ENCODE results near the gene BTBD7.
"Not testable (repeated sequence)": the region's sequence is repeated elsewhere in the genome, so short reads cannot be mapped to it uniquely, and the experiment has no call there.

Gene BTBD7, protein sequence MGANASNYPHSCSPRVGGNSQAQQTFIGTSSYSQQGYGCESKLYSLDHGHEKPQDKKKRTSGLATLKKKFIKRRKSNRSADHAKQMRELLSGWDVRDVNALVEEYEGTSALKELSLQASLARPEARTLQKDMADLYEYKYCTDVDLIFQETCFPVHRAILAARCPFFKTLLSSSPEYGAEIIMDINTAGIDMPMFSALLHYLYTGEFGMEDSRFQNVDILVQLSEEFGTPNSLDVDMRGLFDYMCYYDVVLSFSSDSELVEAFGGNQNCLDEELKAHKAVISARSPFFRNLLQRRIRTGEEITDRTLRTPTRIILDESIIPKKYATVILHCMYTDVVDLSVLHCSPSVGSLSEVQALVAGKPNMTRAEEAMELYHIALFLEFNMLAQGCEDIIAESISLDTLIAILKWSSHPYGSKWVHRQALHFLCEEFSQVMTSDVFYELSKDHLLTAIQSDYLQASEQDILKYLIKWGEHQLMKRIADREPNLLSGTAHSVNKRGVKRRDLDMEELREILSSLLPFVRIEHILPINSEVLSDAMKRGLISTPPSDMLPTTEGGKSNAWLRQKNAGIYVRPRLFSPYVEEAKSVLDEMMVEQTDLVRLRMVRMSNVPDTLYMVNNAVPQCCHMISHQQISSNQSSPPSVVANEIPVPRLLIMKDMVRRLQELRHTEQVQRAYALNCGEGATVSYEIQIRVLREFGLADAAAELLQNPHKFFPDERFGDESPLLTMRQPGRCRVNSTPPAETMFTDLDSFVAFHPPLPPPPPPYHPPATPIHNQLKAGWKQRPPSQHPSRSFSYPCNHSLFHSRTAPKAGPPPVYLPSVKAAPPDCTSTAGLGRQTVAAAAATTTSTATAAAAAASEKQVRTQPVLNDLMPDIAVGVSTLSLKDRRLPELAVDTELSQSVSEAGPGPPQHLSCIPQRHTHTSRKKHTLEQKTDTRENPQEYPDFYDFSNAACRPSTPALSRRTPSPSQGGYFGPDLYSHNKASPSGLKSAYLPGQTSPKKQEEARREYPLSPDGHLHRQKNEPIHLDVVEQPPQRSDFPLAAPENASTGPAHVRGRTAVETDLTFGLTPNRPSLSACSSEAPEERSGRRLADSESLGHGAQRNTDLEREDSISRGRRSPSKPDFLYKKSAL
- 16.8 to 63.9 (median 33.7) reads per million in 9 experiments for total RNA-seq

DNA sequence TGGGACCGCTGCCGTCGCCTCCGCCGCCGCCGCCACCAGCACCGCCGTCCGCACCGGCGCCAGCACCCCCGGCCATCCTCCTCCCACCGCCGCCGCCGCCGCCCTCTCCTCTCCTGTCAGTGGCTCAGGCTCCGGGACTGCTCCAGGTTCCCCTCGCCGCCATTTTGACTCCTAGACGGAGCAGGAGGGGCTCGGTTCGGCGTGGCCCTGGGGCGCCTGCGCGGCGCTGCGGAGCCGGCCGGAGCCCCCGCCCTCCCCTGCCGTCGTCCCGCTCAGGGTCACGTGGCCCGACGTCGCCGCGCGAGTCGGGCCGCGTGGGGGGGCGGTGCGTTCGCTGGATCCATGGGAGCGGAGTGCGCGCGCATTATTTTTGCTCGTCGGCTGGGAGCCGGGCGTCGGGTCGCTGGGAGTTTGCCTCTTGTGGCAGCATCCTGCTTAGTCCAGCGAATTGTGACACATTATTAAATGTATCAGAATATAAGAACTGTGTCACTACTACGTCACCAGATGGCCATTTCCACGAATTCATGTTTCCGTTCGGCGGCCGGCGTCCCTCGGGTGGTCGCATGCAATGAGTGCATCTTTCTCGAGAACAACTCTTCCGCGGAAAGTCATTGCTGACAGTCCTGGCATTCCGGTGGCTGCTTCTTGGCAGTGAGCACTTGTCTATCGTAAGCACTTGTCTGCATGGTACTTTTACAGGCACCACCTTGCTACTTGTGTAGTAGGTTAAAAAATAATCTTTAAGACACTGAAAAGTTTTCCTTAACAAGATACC, at the start of gene BTBD7:
Gene BTBD7, minus strand, starts transcription at position 184 of the 778 bp plus-strand sequence. CDS start 36,985 bp downstream, outside the sequence.
- Mint-ChIP-seq H3K9me3 (no peaks in the 10 kb centered on the region), H3K27ac (peak within 1 kb of the TSS; percentile 96), H3K27me3 (no peaks in the 10 kb centered on the region), H3K36me3 (ENCODE audit: insufficient read depth) (peaks cover 13% of the 10 kb centered on the region), H3K4me1 (ENCODE audit: low read depth in 2 of 2) (peaks cover 21 to 42% of the 10 kb centered on the region in 2 donors), H3K4me3 (peak within 1 kb of the TSS; percentile 85 to 88)
- ATAC-seq (replicated peaks) (peak; percentile 94), DNase-seq (peak; percentile 89 to 90 (median 90))

GRCh38 chr14:93381644-93382043, 48.8 kb upstream of the BTBD7 start:
- ATAC-seq (replicated peaks), result no peak
- no peak overlapping the region for H3K27ac Mint-ChIP-seq
- no peak overlapping the region for H3K4me3 Mint-ChIP-seq

GRCh38 chr14:93379831-93380230, 47.0 kb upstream of the BTBD7 start:
- H3K9me3 Mint-ChIP-seq, result no peaks in the 10 kb centered on the region
- no peak for DNase-seq
- ATAC-seq (replicated peaks), result no peak

More at GRCh38 chr14:93381644-93382043, 48.8 kb upstream of the BTBD7 start:
- DNase-seq, result no peak
- H3K36me3 Mint-ChIP-seq (ENCODE audit: insufficient read depth), result no peaks in the 10 kb centered on the region
- no peaks in the 10 kb centered on the region for H3K4me1 Mint-ChIP-seq (ENCODE audit: low read depth in 2 of 2)
- no peaks in the 10 kb centered on the region for H3K9me3 Mint-ChIP-seq
- H3K27me3 Mint-ChIP-seq, result peaks cover 53 to 61% of the 10 kb centered on the region in 2 donors

DNA sequence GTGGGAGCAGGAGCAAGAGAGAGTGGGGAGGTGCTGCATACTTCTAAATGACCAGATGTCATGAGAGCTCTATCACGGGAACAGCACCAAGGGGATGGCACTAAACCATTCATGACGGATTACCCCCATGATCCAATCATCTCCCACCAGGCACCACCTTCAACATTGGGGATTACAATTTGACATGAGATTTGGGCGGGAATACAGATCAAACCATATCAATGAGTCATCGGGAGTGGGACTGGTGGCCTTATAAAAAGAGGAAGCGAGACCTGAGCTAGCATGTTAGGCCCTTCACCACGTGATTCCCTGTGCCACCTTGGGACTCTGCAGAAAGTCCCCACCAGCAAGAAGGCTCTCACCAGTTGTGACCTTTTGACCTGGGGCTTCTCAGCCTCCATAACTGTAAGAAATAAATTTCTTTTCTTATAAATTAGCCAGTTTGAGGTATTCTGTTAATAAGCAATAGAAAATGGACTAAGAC, 42.9 kb upstream of the BTBD7 start:
- no peaks in the 10 kb centered on the region for H3K36me3 Mint-ChIP-seq (ENCODE audit: insufficient read depth)
- H3K4me1 Mint-ChIP-seq (ENCODE audit: low read depth in 2 of 2), result no peaks in the 10 kb centered on the region
- no peak overlapping the region for H3K27ac Mint-ChIP-seq
- H3K27me3 Mint-ChIP-seq, result peaks cover 43 to 44% of the 10 kb centered on the region in 2 donors
- no peaks in the 10 kb centered on the region for H3K9me3 Mint-ChIP-seq
- no peak overlapping the region for H3K4me3 Mint-ChIP-seq
- ATAC-seq (replicated peaks), result no peak
- DNase-seq, result no peak

More at GRCh38 chr14:93379831-93380230, 47.0 kb upstream of the BTBD7 start:
- no peaks in the 10 kb centered on the region for H3K36me3 Mint-ChIP-seq (ENCODE audit: insufficient read depth)
- H3K27ac Mint-ChIP-seq, result no peak overlapping the region
- no peaks in the 10 kb centered on the region for H3K4me1 Mint-ChIP-seq (ENCODE audit: low read depth in 2 of 2)
- peaks cover 42 to 49% of the 10 kb centered on the region in 2 donors for H3K27me3 Mint-ChIP-seq
- no peak overlapping the region for H3K4me3 Mint-ChIP-seq

- Mint-ChIP-seq H3K27ac (no peak overlapping the region), H3K27me3 (peaks cover 60% of the 10 kb centered on the region in 2 donors), H3K9me3 (no peaks in the 10 kb centered on the region), H3K36me3 (ENCODE audit: insufficient read depth) (no peaks in the 10 kb centered on the region), H3K4me1 (ENCODE audit: low read depth in 2 of 2) (no peaks in the 10 kb centered on the region), H3K4me3 (no peak overlapping the region)
- no peak for ATAC-seq (replicated peaks)
- no peak for DNase-seq
Measured at GRCh38 chr14:93369713-93370266, 37.0 kb upstream of the BTBD7 start.

DNA sequence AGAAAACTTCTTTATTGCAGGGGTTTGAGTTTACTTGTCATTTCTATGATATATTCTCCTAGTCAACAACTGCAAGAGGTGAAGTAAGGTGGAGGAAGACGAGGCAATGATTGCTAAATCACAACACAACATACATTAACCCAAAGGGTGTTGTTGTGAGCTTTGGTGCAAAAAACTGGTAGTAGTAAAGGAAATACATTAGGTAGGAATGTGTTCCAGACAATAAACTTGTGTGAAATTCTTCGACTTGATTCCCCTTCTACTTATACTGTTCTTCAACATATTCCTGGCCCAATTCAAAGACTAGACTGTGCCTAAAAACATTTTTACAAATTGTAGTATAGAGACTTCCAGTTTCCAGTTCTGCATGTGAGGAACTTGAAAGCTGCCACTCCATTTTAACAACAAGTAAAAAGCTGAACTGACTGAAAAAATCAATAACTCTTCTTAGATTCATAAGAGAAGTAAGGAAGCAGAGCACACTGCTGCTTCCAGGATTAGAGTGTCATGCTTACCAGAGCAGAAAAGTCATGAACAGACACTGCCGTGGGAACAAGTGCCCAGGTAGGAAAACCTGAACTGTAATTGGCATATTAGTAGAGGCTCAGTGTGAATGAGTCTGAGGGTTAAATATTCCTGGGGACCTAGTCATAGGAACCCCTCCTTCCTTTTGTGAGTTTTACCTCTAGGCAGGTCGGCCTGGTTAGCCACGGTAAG, 36.3 kb upstream of the BTBD7 start:
- no peaks in the 10 kb centered on the region for H3K36me3 Mint-ChIP-seq (ENCODE audit: insufficient read depth)
- no peak overlapping the region for H3K27ac Mint-ChIP-seq
- H3K9me3 Mint-ChIP-seq, result no peaks in the 10 kb centered on the region
- no peak for DNase-seq
- no peak overlapping the region for H3K4me3 Mint-ChIP-seq
- no peaks in the 10 kb centered on the region for H3K4me1 Mint-ChIP-seq (ENCODE audit: low read depth in 2 of 2)
- no peak for ATAC-seq (replicated peaks)
- peaks cover 63 to 67% of the 10 kb centered on the region in 2 donors for H3K27me3 Mint-ChIP-seq

DNA sequence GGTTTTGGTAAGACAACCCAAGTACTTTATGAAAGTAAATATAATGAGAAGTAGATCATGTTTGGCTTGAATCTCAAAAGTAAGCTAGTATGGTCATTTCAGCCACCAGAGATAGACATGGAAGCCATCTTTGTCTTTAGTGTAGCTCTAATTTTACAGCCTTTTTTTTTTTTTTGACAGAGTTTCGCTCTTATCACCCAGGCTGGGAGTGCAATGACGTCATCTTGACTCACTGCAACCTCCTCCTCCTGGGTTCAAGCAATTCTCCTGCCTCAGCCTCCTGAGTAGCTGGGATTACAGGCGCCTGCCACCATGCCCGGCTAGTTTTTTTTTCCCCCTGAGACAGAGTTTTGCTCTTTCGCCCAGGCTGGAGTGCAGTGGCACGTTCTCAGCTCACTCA, 22.0 kb upstream of the BTBD7 start:
- H3K9me3 Mint-ChIP-seq, result not testable (repeated sequence)

DNA sequence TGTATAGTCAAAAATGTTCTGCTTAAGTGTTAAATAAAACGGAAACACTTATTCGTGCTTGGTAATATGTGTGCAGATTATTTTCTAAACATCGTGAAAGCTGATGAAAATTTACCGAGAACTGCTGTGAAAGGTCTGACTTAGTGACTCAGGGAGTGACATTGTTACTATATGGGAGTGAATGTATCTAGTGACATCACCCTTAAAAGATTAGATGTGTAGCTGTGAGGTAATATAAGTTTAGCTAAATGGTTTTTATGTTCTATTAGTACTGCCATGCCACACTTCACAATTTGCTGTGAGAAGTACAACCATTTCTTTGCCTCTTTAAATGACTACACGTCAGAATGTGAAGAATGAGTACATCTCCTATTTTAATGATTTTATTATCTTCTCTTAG, 15.5 kb upstream of the BTBD7 start:
- Mint-ChIP-seq H3K27me3 (peaks cover 21 to 31% of the 10 kb centered on the region in 2 donors), H3K4me1 (ENCODE audit: low read depth in 2 of 2) (no peaks in the 10 kb centered on the region), H3K9me3 (no peaks in the 10 kb centered on the region), H3K36me3 (ENCODE audit: insufficient read depth) (no peaks in the 10 kb centered on the region), H3K4me3 (no peak overlapping the region), H3K27ac (no peak overlapping the region)
- ATAC-seq (replicated peaks) (no peak), DNase-seq (no peak)

More for the DNA sequence above, 22.0 kb upstream of the BTBD7 start:
- not testable (repeated sequence) for DNase-seq; H3K4me3 Mint-ChIP-seq; H3K36me3 Mint-ChIP-seq (ENCODE audit: insufficient read depth); ATAC-seq (replicated peaks); H3K4me1 Mint-ChIP-seq (ENCODE audit: low read depth in 2 of 2); H3K27ac Mint-ChIP-seq
- peaks cover 13 to 14% of the 10 kb centered on the region in 2 donors for H3K27me3 Mint-ChIP-seq

DNA sequence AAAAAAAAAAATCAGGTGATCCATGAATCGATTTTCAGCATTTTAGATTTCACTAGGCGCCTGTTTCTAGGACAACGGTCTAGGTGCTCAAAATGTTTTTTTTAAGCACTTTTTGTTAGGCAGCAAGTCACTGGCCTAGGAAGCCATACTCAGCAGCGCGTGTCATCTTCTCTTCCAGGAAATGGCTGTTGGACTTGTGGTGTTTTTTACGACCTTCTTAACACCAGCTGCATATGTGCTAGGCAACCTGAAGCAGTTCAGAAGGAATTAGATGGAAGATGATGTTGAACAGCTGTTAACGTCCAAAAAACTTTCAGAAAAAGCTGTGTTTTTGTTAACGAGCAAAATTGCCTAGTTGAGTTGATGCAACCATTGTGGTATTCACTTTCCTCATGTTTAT, 15.0 kb upstream of the BTBD7 start:
- H3K4me3 Mint-ChIP-seq, result no peak overlapping the region
- no peaks in the 10 kb centered on the region for H3K36me3 Mint-ChIP-seq (ENCODE audit: insufficient read depth)
- peaks cover 25 to 31% of the 10 kb centered on the region in 2 donors for H3K27me3 Mint-ChIP-seq
- no peak overlapping the region for H3K27ac Mint-ChIP-seq
- no peaks in the 10 kb centered on the region for H3K9me3 Mint-ChIP-seq
- no peak for ATAC-seq (replicated peaks)
- DNase-seq, result no peak
- H3K4me1 Mint-ChIP-seq (ENCODE audit: low read depth in 2 of 2), result no peaks in the 10 kb centered on the region

DNA sequence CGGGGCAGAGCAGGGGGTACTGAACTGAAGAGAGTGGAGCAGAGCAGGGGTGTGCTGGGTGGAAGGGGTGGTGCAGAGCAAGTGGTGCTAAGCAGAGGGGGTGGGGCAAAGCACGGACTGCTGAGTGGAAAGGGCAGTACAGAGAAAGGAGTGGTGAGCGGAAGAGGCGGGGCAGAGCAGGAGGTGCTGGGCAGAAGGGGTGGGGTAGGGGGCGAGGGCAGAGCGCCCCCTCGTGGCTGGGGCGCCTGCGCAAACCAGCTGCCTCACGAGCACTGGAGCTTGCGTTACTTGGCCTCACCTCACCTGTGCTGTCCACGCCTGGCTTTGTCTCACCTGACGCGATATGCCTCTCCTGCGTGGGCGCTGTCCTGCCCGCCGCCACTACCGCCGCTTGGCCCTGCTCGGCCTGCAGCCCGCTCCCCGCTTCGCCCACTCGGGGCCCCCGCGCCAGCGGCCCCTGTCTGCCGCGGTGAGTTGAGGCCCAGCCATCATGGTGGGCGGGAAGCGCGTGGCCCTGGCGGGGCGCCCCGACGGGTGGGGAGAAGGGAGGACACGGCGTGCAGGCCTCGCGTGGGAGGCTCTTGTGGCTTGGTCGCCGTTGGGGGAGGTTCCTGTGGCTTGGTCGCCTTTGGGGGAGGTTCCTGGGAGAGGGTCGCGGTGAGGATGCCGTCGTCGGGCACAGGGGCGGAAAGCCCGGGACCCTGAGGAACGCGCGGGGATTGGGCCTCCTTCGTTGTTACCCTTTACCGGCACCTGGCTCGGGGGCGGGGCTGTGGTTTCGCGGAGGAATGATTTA, 14.3 kb upstream of the BTBD7 start, which contains the start of gene COX8C:
Gene COX8C, plus strand, starts transcription at position 257 of the 796 bp plus-strand sequence. Its CDS starts 87 bp downstream, at position 344.
- Mint-ChIP-seq H3K27ac (no peak within 1 kb of the TSS), H3K4me1 (ENCODE audit: low read depth in 2 of 2) (no peaks in the 10 kb centered on the region), H3K9me3 (no peaks in the 10 kb centered on the region), H3K36me3 (ENCODE audit: insufficient read depth) (no peaks in the 10 kb centered on the region), H3K4me3 (no peak within 1 kb of the TSS), H3K27me3 (peaks cover 31 to 33% of the 10 kb centered on the region in 2 donors)
- no peak for ATAC-seq (replicated peaks)
- DNase-seq, result no peak

DNA sequence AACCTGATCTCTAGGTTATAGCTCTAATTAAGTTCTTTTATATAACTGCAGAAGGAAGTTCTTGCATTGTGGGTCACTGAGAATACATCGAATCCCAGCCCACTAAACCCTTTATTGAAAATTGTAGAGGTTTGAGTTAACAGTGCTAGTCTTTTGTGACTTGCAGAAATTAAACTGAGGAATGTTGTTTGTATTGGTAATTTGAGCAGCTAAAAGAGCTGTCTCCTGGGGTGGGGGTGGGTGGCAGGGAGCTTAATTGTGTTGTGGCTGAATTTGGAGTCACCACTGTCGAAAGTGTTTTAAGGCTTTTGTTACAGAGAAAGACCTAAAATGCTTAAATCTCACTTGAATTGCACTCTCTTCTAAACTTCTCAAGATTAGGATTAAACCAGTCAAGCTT, 11.0 kb upstream of the BTBD7 start:
- H3K4me1 Mint-ChIP-seq (ENCODE audit: low read depth in 2 of 2), result no peaks in the 10 kb centered on the region
- peaks cover 28 to 36% of the 10 kb centered on the region in 2 donors for H3K27me3 Mint-ChIP-seq
- H3K4me3 Mint-ChIP-seq, result no peak overlapping the region

More for the DNA sequence above, 11.0 kb upstream of the BTBD7 start:
- ATAC-seq (replicated peaks), result no peak
- H3K27ac Mint-ChIP-seq, result no peak overlapping the region
- H3K36me3 Mint-ChIP-seq (ENCODE audit: insufficient read depth), result no peaks in the 10 kb centered on the region
- no peak for DNase-seq
- H3K9me3 Mint-ChIP-seq, result no peaks in the 10 kb centered on the region
